Lower leg skin (tissue), 4 donors: ENCODE results near the gene PJA1. TPM values are rescaled to one million over a fixed set of nuclear protein-coding genes. Genes with fewer than 3 reads are reported as not detected.

ENCODE experiments used
- DNase-seq, 2 donors: peaks; one replicate each; pipeline ENCODE4 v3.0.0-alpha.2; 2019; ENCODE audit warnings: low spot score in 2 of 2
- H3K4me3 ChIP-seq: fragments of 200-600 bp; sonication (generic); 2 replicates; pipeline ENCODE4 v1.5.1; 2017; ENCODE audit warnings: mild to moderate bottlenecking, low read depth; ENCODE audit not compliant: poor library complexity, severe bottlenecking
- CTCF ChIP-seq, 3 donors: fragments of 450-650 bp; IDR thresholded peaks; one replicate each; pipeline ENCODE4 v1.5.1; 2016; ENCODE audit warnings: antibody characterized with exemption in 3 of 3, mild to moderate bottlenecking in 3 of 3, moderate library complexity in 2 of 3
- POLR2A ChIP-seq, 2 donors: fragments of 450-650 bp; IDR thresholded peaks; one replicate each; pipeline ENCODE4 v1.6.1; 2016 to 2017; ENCODE audit warnings: antibody characterized with exemption in 2 of 2, mild to moderate bottlenecking in 1 of 2, moderate library complexity in 1 of 2
- WGBS, 2 donors: methylation state at CpG; one replicate each; pipeline ENCODE4 v1.1.5; 2018; 5-methylcytosine and 5-hydroxymethylcytosine counted together
- intact Hi-C: fragments of 100-400 bp; cut with DNase I; formaldehyde crosslinking; loops from one replicate; pipeline ENCODE4 v1.15.0; 2023; ENCODE audit warnings: low total_unique reads
- total RNA-seq, 4 donors: library from RNA; depleted of rRNA; stranded (reverse); fragments of >200 nt; gene quantifications; one replicate each; pipeline ENCODE4 v1.1.0, GENCODE V29; 2016

Gene PJA1, protein sequence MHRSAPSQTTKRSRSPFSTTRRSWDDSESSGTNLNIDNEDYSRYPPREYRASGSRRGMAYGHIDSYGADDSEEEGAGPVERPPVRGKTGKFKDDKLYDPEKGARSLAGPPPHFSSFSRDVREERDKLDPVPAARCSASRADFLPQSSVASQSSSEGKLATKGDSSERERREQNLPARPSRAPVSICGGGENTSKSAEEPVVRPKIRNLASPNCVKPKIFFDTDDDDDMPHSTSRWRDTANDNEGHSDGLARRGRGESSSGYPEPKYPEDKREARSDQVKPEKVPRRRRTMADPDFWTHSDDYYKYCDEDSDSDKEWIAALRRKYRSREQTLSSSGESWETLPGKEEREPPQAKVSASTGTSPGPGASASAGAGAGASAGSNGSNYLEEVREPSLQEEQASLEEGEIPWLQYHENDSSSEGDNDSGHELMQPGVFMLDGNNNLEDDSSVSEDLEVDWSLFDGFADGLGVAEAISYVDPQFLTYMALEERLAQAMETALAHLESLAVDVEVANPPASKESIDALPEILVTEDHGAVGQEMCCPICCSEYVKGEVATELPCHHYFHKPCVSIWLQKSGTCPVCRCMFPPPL
- 10 to 100 TPM; 18.0 to 24.0 (median 21.9) TPM for total RNA-seq

GRCh38 chrX:69165087-69165651 lies at the start of gene PJA1:
Gene PJA1 (minus strand): TSS chrX:69165453. CDS start chrX:69163073, 2,380 bp downstream.
- H3K4me3 ChIP-seq: peak within 1 kb of the TSS; percentile 50
- TF ChIP-seq CTCF (IDR thresholded peaks at IDR 0.05) (no peak), POLR2A (IDR thresholded peaks at IDR 0.05) (no peak)
- intact Hi-C loops: no loop called here
- DNase-seq: peak; percentile 43 to 92
- 0 to 42% methylated on average over 25 to 42 of the region's 48 CpGs for WGBS, 2 donors

- TF ChIP-seq POLR2A (IDR thresholded peaks at IDR 0.05) (no peak), CTCF (IDR thresholded peaks at IDR 0.05) (no peak)
- 60 to 91% methylated on average over 5 of the region's 5 CpGs for WGBS, 2 donors
- intact Hi-C loops: no loop called here
- no peak for DNase-seq
- no peak overlapping the region for H3K4me3 ChIP-seq
These were observed 49.2 kb upstream of the PJA1 start for GRCh38 chrX:69214463-69214862.

- no peak overlapping the region for H3K4me3 ChIP-seq
- DNase-seq: no peak
- intact Hi-C loops: no loop called here
- TF ChIP-seq CTCF (IDR thresholded peaks at IDR 0.05): no peak
- TF ChIP-seq POLR2A (IDR thresholded peaks at IDR 0.05): no peak
- 67 to 81% methylated on average over 1 to 2 of the region's 2 CpGs for WGBS, 2 donors
These were observed 46.4 kb upstream of the PJA1 start for GRCh38 chrX:69211701-69212100.

DNA sequence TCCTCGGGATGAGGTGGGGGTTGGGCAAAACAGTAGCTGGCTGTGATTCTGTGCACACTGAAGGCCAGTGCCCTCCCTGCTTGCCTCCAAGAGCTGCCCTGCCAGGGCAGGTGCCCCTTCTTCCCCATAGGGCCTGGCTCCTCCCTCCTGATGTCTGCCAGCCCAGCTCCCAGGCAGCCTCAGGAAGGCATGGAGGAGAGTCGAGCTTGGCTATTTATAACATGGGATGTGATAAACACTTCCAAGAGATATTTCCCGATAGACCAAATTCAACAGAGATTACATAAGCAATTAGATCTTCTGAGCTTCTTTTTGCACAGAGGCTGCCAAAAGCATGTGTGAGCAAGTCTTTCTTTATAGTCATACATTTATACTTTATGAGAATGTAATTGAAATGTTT lies 45.3 kb upstream of the PJA1 start:
- H3K4me3 ChIP-seq: no peak overlapping the region
- no peak for DNase-seq
- 30 to 42% methylated on average over 3 of the region's 3 CpGs for WGBS, 2 donors
- intact Hi-C loops: no loop called here
- TF ChIP-seq POLR2A (IDR thresholded peaks at IDR 0.05) (no peak), CTCF (IDR thresholded peaks at IDR 0.05) (no peak)

DNA sequence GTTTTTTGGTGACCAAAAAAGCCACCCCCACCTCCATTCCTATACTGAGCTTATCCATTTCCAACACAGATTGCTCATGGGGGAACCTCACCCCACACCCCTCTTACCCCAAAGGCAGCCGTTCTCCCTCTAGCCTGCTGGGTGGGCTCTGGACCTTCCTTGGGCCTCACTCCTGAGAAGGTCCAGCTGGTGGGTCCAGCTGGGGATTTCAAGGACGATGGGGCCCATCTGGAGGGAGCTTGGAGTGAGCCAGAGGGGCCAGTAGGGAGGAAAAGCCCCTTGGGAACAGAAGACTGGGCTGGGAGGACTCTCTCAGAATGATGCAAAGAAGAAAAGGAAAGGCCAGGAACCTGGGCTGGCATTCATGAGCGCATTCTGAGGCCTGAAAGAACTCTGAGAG lies 42.0 kb upstream of the PJA1 start:
- no peak for TF ChIP-seq CTCF (IDR thresholded peaks at IDR 0.05)
- intact Hi-C loops: no loop called here
- DNase-seq: no peak
- H3K4me3 ChIP-seq: no peak overlapping the region
- WGBS, 2 donors: 56 to 91% methylated on average over 3 of the region's 3 CpGs
